DMS53 treated with DMSO at 0.1 percent for 48 hours (cell line): ENCODE results near the gene CCDC14.

Experiments
- DNase-seq: peaks from one replicate; lab custom pipeline; 2025; ENCODE audit not compliant: unreplicated experiment; lab: John Stamatoyannopoulos, UW

The CCDC14 gene

DNA sequence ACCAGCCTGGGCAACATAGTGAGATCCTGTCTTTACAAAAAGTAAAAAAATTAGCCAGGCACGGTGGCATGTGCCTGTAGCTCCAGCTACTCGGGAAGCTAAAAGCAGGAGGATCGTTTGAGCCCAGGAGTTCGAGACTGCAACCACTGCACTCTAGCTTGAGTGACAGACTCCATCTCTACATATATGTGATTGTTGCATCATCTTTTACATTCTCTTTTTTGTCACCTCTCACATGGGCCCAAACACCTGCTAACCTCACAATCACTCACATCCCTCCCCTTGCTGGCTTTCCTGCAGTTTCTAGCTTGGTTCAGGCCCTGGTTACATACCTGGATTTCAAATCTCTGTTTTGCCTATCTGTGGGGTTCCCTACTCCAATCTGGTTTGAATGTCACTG lies 96.3 kb downstream of the CCDC14 start:
- DNase-seq, result no peak
